A549 (cell line): ENCODE data around the gene ESYT2.
A peak's percentile ranks its signal among the peaks of the same experiment; 100 is the strongest.

Experiments used
- BHLHE40 ChIP-seq: IDR thresholded peaks from 2 replicates; pipeline ENCODE4 v1.6.1; 2012; ENCODE audit warnings: low read depth, low read length, inconsistent platforms
- CHD4 ChIP-seq: fragments of 200-600 bp; sonication (generic); IDR thresholded peaks from 2 replicates; pipeline ENCODE4 v1.6.1; 2016; ENCODE audit warnings: antibody characterized with exemption, mild to moderate bottlenecking, borderline replicate concordance
- PHF8 ChIP-seq: fragments of 200-600 bp; sonication (generic); IDR thresholded peaks from 2 replicates; pipeline ENCODE4 v1.6.1; 2016; ENCODE audit warnings: low read depth, mild to moderate bottlenecking, antibody characterized with exemption, moderate library complexity, borderline replicate concordance
- POLR2A ChIP-seq: IDR thresholded peaks from 2 replicates; pipeline ENCODE4 v1.6.1; 2012; ENCODE audit warnings: mild to moderate bottlenecking, low read length
- REST ChIP-seq: fragments of 200-600 bp; sonication (generic); IDR thresholded peaks from 2 replicates; pipeline ENCODE4 v1.6.1; 2016; ENCODE audit warnings: antibody characterized with exemption, mild to moderate bottlenecking, moderate library complexity
- TF ChIP-seq, protein P1 (sequence below): fragments of >200 bp; sonication (Bioruptor Twin); formaldehyde crosslinking; IDR thresholded peaks from 3 replicates; pipeline ENCODE4 v1.5.1; 2016

DNA sequence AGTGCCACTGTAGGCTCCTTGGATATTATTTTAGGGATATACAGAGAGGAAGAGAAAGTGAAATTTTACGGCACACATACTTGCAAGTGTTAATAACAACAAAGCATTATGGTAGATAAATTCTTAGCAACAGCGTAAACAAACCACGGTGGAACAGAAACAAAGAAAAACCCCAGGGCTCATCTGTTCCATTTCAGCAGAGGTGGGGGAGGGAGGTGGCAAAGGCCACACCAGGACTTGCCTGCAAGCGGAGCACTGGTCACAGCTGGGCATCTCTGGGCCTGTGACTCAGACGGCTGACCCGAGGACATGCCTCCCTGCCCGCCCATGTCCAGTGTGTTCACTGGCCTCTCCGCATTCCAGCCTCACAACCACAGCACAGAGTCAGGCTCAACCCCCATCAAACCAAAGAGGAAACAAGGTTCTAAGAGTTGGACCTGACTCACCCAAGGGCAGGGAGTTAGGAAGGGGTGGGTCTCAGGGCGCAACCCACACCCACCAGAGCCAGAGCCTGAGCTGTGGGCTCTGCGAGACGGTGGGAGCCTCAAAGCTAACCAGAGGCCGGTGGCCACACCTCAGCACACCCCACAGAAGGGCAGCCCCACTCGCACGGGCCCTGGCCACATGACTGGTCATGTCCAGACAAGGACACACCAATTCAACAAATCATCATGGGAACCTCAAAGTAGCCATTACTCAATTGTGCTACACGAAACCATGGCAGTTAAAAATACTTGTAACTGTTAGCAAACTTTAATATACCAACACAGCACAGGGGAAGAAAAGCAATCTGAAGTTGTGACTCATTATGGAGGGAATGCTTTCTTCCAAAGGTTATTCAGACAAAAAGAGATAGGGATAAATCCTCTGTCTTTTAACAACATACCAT lies 10.7 kb downstream of the ESYT2 start:
- TF ChIP-seq CHD4 (no peak), REST (no peak), PHF8 (no peak), BHLHE40 (no peak; the same call in 1 of the 2 replicates), POLR2A (peak; percentile 26; the same call in 1 of the 2 replicates)
- TF ChIP-seq, protein P1, sequence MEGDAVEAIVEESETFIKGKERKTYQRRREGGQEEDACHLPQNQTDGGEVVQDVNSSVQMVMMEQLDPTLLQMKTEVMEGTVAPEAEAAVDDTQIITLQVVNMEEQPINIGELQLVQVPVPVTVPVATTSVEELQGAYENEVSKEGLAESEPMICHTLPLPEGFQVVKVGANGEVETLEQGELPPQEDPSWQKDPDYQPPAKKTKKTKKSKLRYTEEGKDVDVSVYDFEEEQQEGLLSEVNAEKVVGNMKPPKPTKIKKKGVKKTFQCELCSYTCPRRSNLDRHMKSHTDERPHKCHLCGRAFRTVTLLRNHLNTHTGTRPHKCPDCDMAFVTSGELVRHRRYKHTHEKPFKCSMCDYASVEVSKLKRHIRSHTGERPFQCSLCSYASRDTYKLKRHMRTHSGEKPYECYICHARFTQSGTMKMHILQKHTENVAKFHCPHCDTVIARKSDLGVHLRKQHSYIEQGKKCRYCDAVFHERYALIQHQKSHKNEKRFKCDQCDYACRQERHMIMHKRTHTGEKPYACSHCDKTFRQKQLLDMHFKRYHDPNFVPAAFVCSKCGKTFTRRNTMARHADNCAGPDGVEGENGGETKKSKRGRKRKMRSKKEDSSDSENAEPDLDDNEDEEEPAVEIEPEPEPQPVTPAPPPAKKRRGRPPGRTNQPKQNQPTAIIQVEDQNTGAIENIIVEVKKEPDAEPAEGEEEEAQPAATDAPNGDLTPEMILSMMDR, result no peak
